Kasumi-1 (cell line): ENCODE results near the gene CBLN3.

ENCODE experiments used
- DNase-seq, 2 experiments: peaks; one replicate each; lab custom pipeline; 2025; lab: John Stamatoyannopoulos, UW

Gene CBLN3

GRCh38 chr14:24439257-24439656 lies 9.8 kb upstream of the CBLN3 start:
- no peak for DNase-seq

- no peak for DNase-seq
Observed at GRCh38 chr14:24438223-24439097, 9.0 kb upstream of the CBLN3 start.

GRCh38 chr14:24437736-24438067 lies 8.2 kb upstream of the CBLN3 start:
- no peak for DNase-seq

- peak; percentile 61 to 63 for DNase-seq
Observed at GRCh38 chr14:24437020-24437735, 7.7 kb upstream of the CBLN3 start.

- peak; percentile 75 to 87 for DNase-seq
Observed at GRCh38 chr14:24436355-24437019, 7.0 kb upstream of the CBLN3 start.

- no peak for DNase-seq
Observed at GRCh38 chr14:24435998-24436354, 6.5 kb upstream of the CBLN3 start.

- DNase-seq, result no peak
Observed at GRCh38 chr14:24435192-24435810, 5.8 kb upstream of the CBLN3 start.

- DNase-seq, result no peak
Observed at GRCh38 chr14:24434676-24435075, 5.2 kb upstream of the CBLN3 start.

- no peak for DNase-seq
Observed at GRCh38 chr14:24434036-24434435, 4.6 kb upstream of the CBLN3 start.

GRCh38 chr14:24432259-24433131 lies 3.0 kb upstream of the CBLN3 start:
- DNase-seq, result no peak

- DNase-seq, result peak; percentile 94 to 96
Observed at GRCh38 chr14:24431569-24432258, 2.2 kb upstream of the CBLN3 start.

- no peak for DNase-seq
Observed at GRCh38 chr14:24430682-24431568, 1.5 kb upstream of the CBLN3 start.

- peak in 1 of 2 experiments; percentile 51 for DNase-seq
Observed at GRCh38 chr14:24430143-24430681, 744 bp upstream of the CBLN3 start.

GRCh38 chr14:24428628-24429394 lies 657 bp downstream of the CBLN3 start:
- DNase-seq, result no peak

GRCh38 chr14:24427537-24428508 lies 1.6 kb downstream of the CBLN3 start:
- no peak for DNase-seq

GRCh38 chr14:24426912-24427536 lies 2.4 kb downstream of the CBLN3 start:
- peak in 1 of 2 experiments; percentile 12 for DNase-seq
